ENCODE results near the gene FPGS.
"Not testable (repeated sequence)": the region's sequence is repeated elsewhere in the genome, so short reads cannot be mapped to it uniquely, and the experiment has no call there.

Gene FPGS

GRCh38 chr9:127838375-127839078 lies 35.8 kb downstream of the FPGS start:
- peak; percentile 97 for DNase-seq (ENCODE audit: low spot score)

GRCh38 chr9:127841087-127841835 lies 38.6 kb downstream of the FPGS start:
- DNase-seq (ENCODE audit: low spot score), result no peak

- peak; percentile 98 for DNase-seq (ENCODE audit: low spot score)
Measured at GRCh38 chr9:127844821-127845359, 42.2 kb downstream of the FPGS start.

GRCh38 chr9:127845619-127846018 lies 42.9 kb downstream of the FPGS start:
- DNase-seq (ENCODE audit: low spot score), result not testable (repeated sequence)

- DNase-seq (ENCODE audit: low spot score), result no peak
Measured at GRCh38 chr9:127846443-127847177, 43.9 kb downstream of the FPGS start.

GRCh38 chr9:127847178-127847510 lies 44.5 kb downstream of the FPGS start:
- no peak for DNase-seq (ENCODE audit: low spot score)

GRCh38 chr9:127847833-127848755 lies 45.4 kb downstream of the FPGS start:
- no peak for DNase-seq (ENCODE audit: low spot score)

GRCh38 chr9:127848756-127849504 lies 46.2 kb downstream of the FPGS start:
- DNase-seq (ENCODE audit: low spot score), result no peak

- no peak for DNase-seq (ENCODE audit: low spot score)
Measured at GRCh38 chr9:127850286-127850830, 47.7 kb downstream of the FPGS start.

GRCh38 chr9:127852829-127853228 lies 50.1 kb downstream of the FPGS start:
- DNase-seq (ENCODE audit: low spot score), result no peak

- no peak for DNase-seq (ENCODE audit: low spot score)
Measured at GRCh38 chr9:127853312-127854183, 50.9 kb downstream of the FPGS start.

GRCh38 chr9:127854184-127854806 lies 51.6 kb downstream of the FPGS start, which contains the start of gene ENG:
ENG (minus strand) TSS chr9:127854658; CDS start chr9:127854355, 303 bp downstream.
- DNase-seq (ENCODE audit: low spot score), result peak; percentile 85

- DNase-seq (ENCODE audit: low spot score), result no peak
Measured at GRCh38 chr9:127854960-127855359, 52.3 kb downstream of the FPGS start.

GRCh38 chr9:127855522-127855921 lies 52.8 kb downstream of the FPGS start:
- DNase-seq (ENCODE audit: low spot score), result no peak

- no peak for DNase-seq (ENCODE audit: low spot score)
Measured at GRCh38 chr9:127856094-127856728, 53.5 kb downstream of the FPGS start.

- DNase-seq (ENCODE audit: low spot score), result no peak
Measured at GRCh38 chr9:127856729-127857116, 54.0 kb downstream of the FPGS start.

GRCh38 chr9:127857278-127857677 lies 54.6 kb downstream of the FPGS start:
- DNase-seq (ENCODE audit: low spot score), result no peak

GRCh38 chr9:127858041-127858512 lies 55.4 kb downstream of the FPGS start:
- DNase-seq (ENCODE audit: low spot score), result peak; percentile 87
